ENCODE measurements around the gene GRAMD1B.

The GRAMD1B gene

GRCh38 chr11:123575441-123575840 lies 145.4 kb downstream of the GRAMD1B start:
- Histone ChIP-seq H2BK15ac (replicated peaks; ENCODE audit: low read depth) (no peak overlapping the region), H4K8ac (ENCODE audit: low read depth, low read length) (no peak overlapping the region), H2BK5ac (ENCODE audit: low read length) (no peak overlapping the region), H3K79me1 (ENCODE audit: low read length) (peaks cover 2% of the 10 kb centered on the region), H3K18ac (ENCODE audit: low read length) (no peak overlapping the region), H3K4me1 (ENCODE audit: control insufficient read depth, low read depth, low read length) (no peaks in the 10 kb centered on the region), H3K23ac (ENCODE audit: low read length) (no peak overlapping the region), H3K56ac (ENCODE audit: low read length) (no peak overlapping the region), H4K5ac (ENCODE audit: low read length) (no peak overlapping the region), H3K4me3 (ENCODE audit: low read length) (no peak overlapping the region), H3K4ac (ENCODE audit: low read depth, low read length) (no peak overlapping the region), H3K79me2 (ENCODE audit: control insufficient read depth, insufficient read depth, low read length) (no peaks in the 10 kb centered on the region), H2AK5ac (ENCODE audit: low read length) (no peak overlapping the region), H3K27ac (ENCODE audit: low read depth, low read length) (no peak overlapping the region), H3K4me2 (ENCODE audit: low read length) (no peak overlapping the region), H3K9ac (ENCODE audit: low read length) (no peak overlapping the region), H2BK120ac (ENCODE audit: low read depth, low read length) (no peak overlapping the region), H3K36me3 (ENCODE audit: control insufficient read depth, insufficient read depth, low read length) (no peaks in the 10 kb centered on the region), H3K27me3 (ENCODE audit: insufficient read depth, low read length, poor library complexity) (no peaks in the 10 kb centered on the region)
- no peak for DNase-seq
- no CpG with 5 or more reads among the region's 7 CpGs for WGBS (ENCODE audit: extremely low coverage, insufficient coverage, low lambda C conversion rate)

DNA sequence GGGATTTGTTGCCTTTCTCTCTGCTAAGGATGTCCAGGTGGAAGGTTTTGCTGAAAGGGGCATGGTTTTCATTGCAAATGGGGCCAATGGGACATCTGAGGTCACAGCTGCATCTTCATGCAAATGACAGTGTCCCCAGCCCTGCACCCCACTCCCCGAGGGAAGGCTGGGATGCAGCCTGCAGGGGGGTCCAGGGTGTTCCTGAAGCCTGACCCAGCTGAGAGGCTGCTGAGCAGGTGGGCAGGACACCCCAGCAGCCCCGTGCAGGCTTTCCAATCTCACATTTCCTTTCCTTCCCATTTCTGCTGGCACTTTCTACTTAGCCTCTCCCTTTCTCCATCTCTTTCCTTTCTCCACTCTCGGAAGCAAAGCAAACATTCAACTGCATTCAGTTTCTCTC lies 146.0 kb downstream of the GRAMD1B start:
- H3K27me3 ChIP-seq (ENCODE audit: insufficient read depth, low read length, poor library complexity), result no peaks in the 10 kb centered on the region
- no CpG with 5 or more reads among the region's 3 CpGs for WGBS (ENCODE audit: extremely low coverage, insufficient coverage, low lambda C conversion rate)
- H3K27ac ChIP-seq (ENCODE audit: low read depth, low read length), result no peak overlapping the region
- H3K4me2 ChIP-seq (ENCODE audit: low read length), result no peak overlapping the region
- H3K4me1 ChIP-seq (ENCODE audit: control insufficient read depth, low read depth, low read length), result no peaks in the 10 kb centered on the region
- H4K5ac ChIP-seq (ENCODE audit: low read length), result no peak overlapping the region
- H3K18ac ChIP-seq (ENCODE audit: low read length), result no peak overlapping the region
- H4K8ac ChIP-seq (ENCODE audit: low read depth, low read length), result no peak overlapping the region
- H3K36me3 ChIP-seq (ENCODE audit: control insufficient read depth, insufficient read depth, low read length), result no peaks in the 10 kb centered on the region
- no peak overlapping the region for H3K4ac ChIP-seq (ENCODE audit: low read depth, low read length)
- no peak overlapping the region for H3K9ac ChIP-seq (ENCODE audit: low read length)
- no peak for DNase-seq
- H2AK5ac ChIP-seq (ENCODE audit: low read length), result no peak overlapping the region
- no peak overlapping the region for H3K4me3 ChIP-seq (ENCODE audit: low read length)
- H3K23ac ChIP-seq (ENCODE audit: low read length), result no peak overlapping the region
- H2BK120ac ChIP-seq (ENCODE audit: low read depth, low read length), result no peak overlapping the region
- no peaks in the 10 kb centered on the region for H3K79me1 ChIP-seq (ENCODE audit: low read length)
- H2BK5ac ChIP-seq (ENCODE audit: low read length), result no peak overlapping the region
- H3K56ac ChIP-seq (ENCODE audit: low read length), result no peak overlapping the region
- no peaks in the 10 kb centered on the region for H3K79me2 ChIP-seq (ENCODE audit: control insufficient read depth, insufficient read depth, low read length)
- H2BK15ac ChIP-seq (replicated peaks; ENCODE audit: low read depth), result no peak overlapping the region

GRCh38 chr11:123576501-123576900 lies 146.4 kb downstream of the GRAMD1B start:
- no peak overlapping the region for H3K4me3 ChIP-seq (ENCODE audit: low read length)
- H2BK5ac ChIP-seq (ENCODE audit: low read length), result no peak overlapping the region
- H4K5ac ChIP-seq (ENCODE audit: low read length), result no peak overlapping the region
- H3K4ac ChIP-seq (ENCODE audit: low read depth, low read length), result no peak overlapping the region
- no peak overlapping the region for H3K9ac ChIP-seq (ENCODE audit: low read length)
- H3K36me3 ChIP-seq (ENCODE audit: control insufficient read depth, insufficient read depth, low read length), result no peaks in the 10 kb centered on the region
- no peak overlapping the region for H4K8ac ChIP-seq (ENCODE audit: low read depth, low read length)
- no peaks in the 10 kb centered on the region for H3K27me3 ChIP-seq (ENCODE audit: insufficient read depth, low read length, poor library complexity)
- no peak overlapping the region for H3K18ac ChIP-seq (ENCODE audit: low read length)
- DNase-seq, result no peak
- H3K23ac ChIP-seq (ENCODE audit: low read length), result no peak overlapping the region
- no peak overlapping the region for H3K27ac ChIP-seq (ENCODE audit: low read depth, low read length)
- no peak overlapping the region for H2BK120ac ChIP-seq (ENCODE audit: low read depth, low read length)
- H2BK15ac ChIP-seq (replicated peaks; ENCODE audit: low read depth), result no peak overlapping the region
- H3K79me1 ChIP-seq (ENCODE audit: low read length), result no peaks in the 10 kb centered on the region
- no peaks in the 10 kb centered on the region for H3K4me1 ChIP-seq (ENCODE audit: control insufficient read depth, low read depth, low read length)
- 100% methylated on average over 1 of the region's 3 CpGs for WGBS (ENCODE audit: extremely low coverage, insufficient coverage, low lambda C conversion rate)
- H3K79me2 ChIP-seq (ENCODE audit: control insufficient read depth, insufficient read depth, low read length), result no peaks in the 10 kb centered on the region
- no peak overlapping the region for H3K56ac ChIP-seq (ENCODE audit: low read length)
- no peak overlapping the region for H2AK5ac ChIP-seq (ENCODE audit: low read length)
- H3K4me2 ChIP-seq (ENCODE audit: low read length), result no peak overlapping the region

GRCh38 chr11:123577081-123577598 lies 147.1 kb downstream of the GRAMD1B start:
- Histone ChIP-seq H2BK5ac (ENCODE audit: low read length) (no peak overlapping the region), H3K4me3 (ENCODE audit: low read length) (no peak overlapping the region), H4K8ac (ENCODE audit: low read depth, low read length) (no peak overlapping the region), H3K79me2 (ENCODE audit: control insufficient read depth, insufficient read depth, low read length) (no peaks in the 10 kb centered on the region), H2AK5ac (ENCODE audit: low read length) (no peak overlapping the region), H3K56ac (ENCODE audit: low read length) (peak overlapping the region; percentile 60), H4K5ac (ENCODE audit: low read length) (no peak overlapping the region), H3K4me2 (ENCODE audit: low read length) (no peak overlapping the region), H3K9ac (ENCODE audit: low read length) (no peak overlapping the region), H3K18ac (ENCODE audit: low read length) (no peak overlapping the region), H3K4me1 (ENCODE audit: control insufficient read depth, low read depth, low read length) (no peaks in the 10 kb centered on the region), H2BK15ac (replicated peaks; ENCODE audit: low read depth) (no peak overlapping the region), H3K36me3 (ENCODE audit: control insufficient read depth, insufficient read depth, low read length) (no peaks in the 10 kb centered on the region), H3K4ac (ENCODE audit: low read depth, low read length) (no peak overlapping the region), H3K27ac (ENCODE audit: low read depth, low read length) (no peak overlapping the region), H3K23ac (ENCODE audit: low read length) (no peak overlapping the region), H3K79me1 (ENCODE audit: low read length) (no peaks in the 10 kb centered on the region), H3K27me3 (ENCODE audit: insufficient read depth, low read length, poor library complexity) (no peaks in the 10 kb centered on the region), H2BK120ac (ENCODE audit: low read depth, low read length) (no peak overlapping the region)
- no CpG with 5 or more reads among the region's 37 CpGs for WGBS (ENCODE audit: extremely low coverage, insufficient coverage, low lambda C conversion rate)
- DNase-seq, result peak; percentile 56

- no peak overlapping the region for H2BK120ac ChIP-seq (ENCODE audit: low read depth, low read length)
- no peak overlapping the region for H3K4me2 ChIP-seq (ENCODE audit: low read length)
- H2BK15ac ChIP-seq (replicated peaks; ENCODE audit: low read depth), result no peak overlapping the region
- DNase-seq, result no peak
- H3K18ac ChIP-seq (ENCODE audit: low read length), result no peak overlapping the region
- H3K27ac ChIP-seq (ENCODE audit: low read depth, low read length), result no peak overlapping the region
- no peak overlapping the region for H3K56ac ChIP-seq (ENCODE audit: low read length)
- no peaks in the 10 kb centered on the region for H3K79me1 ChIP-seq (ENCODE audit: low read length)
- H4K5ac ChIP-seq (ENCODE audit: low read length), result no peak overlapping the region
- no peak overlapping the region for H3K9ac ChIP-seq (ENCODE audit: low read length)
- no peak overlapping the region for H3K4ac ChIP-seq (ENCODE audit: low read depth, low read length)
- no peaks in the 10 kb centered on the region for H3K79me2 ChIP-seq (ENCODE audit: control insufficient read depth, insufficient read depth, low read length)
- no peak overlapping the region for H2AK5ac ChIP-seq (ENCODE audit: low read length)
- no CpG with 5 or more reads among the region's 15 CpGs for WGBS (ENCODE audit: extremely low coverage, insufficient coverage, low lambda C conversion rate)
- no peaks in the 10 kb centered on the region for H3K4me1 ChIP-seq (ENCODE audit: control insufficient read depth, low read depth, low read length)
- no peak overlapping the region for H3K4me3 ChIP-seq (ENCODE audit: low read length)
- no peak overlapping the region for H2BK5ac ChIP-seq (ENCODE audit: low read length)
- no peak overlapping the region for H3K23ac ChIP-seq (ENCODE audit: low read length)
- no peaks in the 10 kb centered on the region for H3K36me3 ChIP-seq (ENCODE audit: control insufficient read depth, insufficient read depth, low read length)
- no peak overlapping the region for H4K8ac ChIP-seq (ENCODE audit: low read depth, low read length)
- H3K27me3 ChIP-seq (ENCODE audit: insufficient read depth, low read length, poor library complexity), result no peaks in the 10 kb centered on the region
Observed at GRCh38 chr11:123578778-123579481, 148.9 kb downstream of the GRAMD1B start.

DNA sequence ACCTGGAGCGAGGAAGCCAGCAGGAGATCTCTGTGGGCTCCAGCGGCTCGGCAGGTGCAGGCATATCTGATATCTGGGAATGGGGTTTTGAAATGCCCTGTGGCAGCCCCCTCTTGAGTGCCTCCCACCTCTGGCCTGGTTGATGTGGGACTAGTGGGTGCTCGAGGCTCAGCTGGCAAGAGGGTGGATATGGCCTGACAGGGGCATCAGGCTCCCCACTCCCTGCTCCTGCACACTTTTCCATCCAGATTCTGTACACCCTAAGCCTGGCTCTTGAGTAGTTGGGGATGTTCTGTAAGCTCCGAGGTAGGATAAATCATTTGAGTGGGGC lies 149.4 kb downstream of the GRAMD1B start:
- Histone ChIP-seq H3K36me3 (ENCODE audit: control insufficient read depth, insufficient read depth, low read length) (no peaks in the 10 kb centered on the region), H3K79me2 (ENCODE audit: control insufficient read depth, insufficient read depth, low read length) (no peaks in the 10 kb centered on the region), H3K23ac (ENCODE audit: low read length) (no peak overlapping the region), H3K27ac (ENCODE audit: low read depth, low read length) (no peak overlapping the region), H2BK5ac (ENCODE audit: low read length) (no peak overlapping the region), H3K9ac (ENCODE audit: low read length) (no peak overlapping the region), H3K56ac (ENCODE audit: low read length) (no peak overlapping the region), H3K27me3 (ENCODE audit: insufficient read depth, low read length, poor library complexity) (no peaks in the 10 kb centered on the region), H4K5ac (ENCODE audit: low read length) (no peak overlapping the region), H3K4me3 (ENCODE audit: low read length) (no peak overlapping the region), H3K18ac (ENCODE audit: low read length) (no peak overlapping the region), H2BK15ac (replicated peaks; ENCODE audit: low read depth) (no peak overlapping the region), H4K8ac (ENCODE audit: low read depth, low read length) (no peak overlapping the region), H3K4me1 (ENCODE audit: control insufficient read depth, low read depth, low read length) (no peaks in the 10 kb centered on the region), H2BK120ac (ENCODE audit: low read depth, low read length) (no peak overlapping the region), H2AK5ac (ENCODE audit: low read length) (no peak overlapping the region), H3K4ac (ENCODE audit: low read depth, low read length) (no peak overlapping the region), H3K4me2 (ENCODE audit: low read length) (no peak overlapping the region), H3K79me1 (ENCODE audit: low read length) (no peaks in the 10 kb centered on the region)
- DNase-seq, result no peak
- no CpG with 5 or more reads among the region's 5 CpGs for WGBS (ENCODE audit: extremely low coverage, insufficient coverage, low lambda C conversion rate)

All from mesendoderm (in vitro differentiated cells).